GM23338 (cell line): ENCODE data around the gene ERC2.

ENCODE experiments used
- CREB1 ChIP-seq: fragments of 250-450 bp; sonication (Bioruptor Pico); IDR thresholded peaks from 2 replicates; pipeline ENCODE4 v1.5.0; 2020; ENCODE audit warnings: low read depth, mild to moderate bottlenecking, moderate library complexity
- EZH2 ChIP-seq: fragments of 200-600 bp; sonication (generic); IDR thresholded peaks from one replicate; pipeline ENCODE4 v1.8.0; 2017; ENCODE audit warnings: antibody characterized with exemption, mild to moderate bottlenecking, low read depth; ENCODE audit not compliant: unreplicated experiment
- POLR2AphosphoS5 ChIP-seq: IDR thresholded peaks from 2 replicates; pipeline ENCODE4 v1.6.1; 2016; ENCODE audit warnings: antibody characterized with exemption, low read depth
- TF ChIP-seq, protein P1 (sequence below), 2 experiments: fragments of 200-600 bp in 1 of 2; sonication (generic) in 1 of 2; conservative IDR thresholded peaks; 2 replicates each; pipeline versions ENCODE4 v1.5.1 to v1.6.1; 2016 to 2017; ENCODE audit warnings: antibody characterized with exemption in 2 of 2, low read depth in 2 of 2, mild to moderate bottlenecking in 2 of 2, moderate library complexity in 1 of 2
- TF ChIP-seq, protein P2 (sequence below): IDR thresholded peaks from one replicate; pipeline ENCODE4 v1.6.1; 2018; ENCODE audit warnings: antibody characterized with exemption; ENCODE audit not compliant: unreplicated experiment
- TF ChIP-seq, protein P3 (sequence below): IDR thresholded peaks from 2 replicates; pipeline ENCODE4 v1.6.1; 2016; ENCODE audit warnings: antibody characterized with exemption

DNA sequence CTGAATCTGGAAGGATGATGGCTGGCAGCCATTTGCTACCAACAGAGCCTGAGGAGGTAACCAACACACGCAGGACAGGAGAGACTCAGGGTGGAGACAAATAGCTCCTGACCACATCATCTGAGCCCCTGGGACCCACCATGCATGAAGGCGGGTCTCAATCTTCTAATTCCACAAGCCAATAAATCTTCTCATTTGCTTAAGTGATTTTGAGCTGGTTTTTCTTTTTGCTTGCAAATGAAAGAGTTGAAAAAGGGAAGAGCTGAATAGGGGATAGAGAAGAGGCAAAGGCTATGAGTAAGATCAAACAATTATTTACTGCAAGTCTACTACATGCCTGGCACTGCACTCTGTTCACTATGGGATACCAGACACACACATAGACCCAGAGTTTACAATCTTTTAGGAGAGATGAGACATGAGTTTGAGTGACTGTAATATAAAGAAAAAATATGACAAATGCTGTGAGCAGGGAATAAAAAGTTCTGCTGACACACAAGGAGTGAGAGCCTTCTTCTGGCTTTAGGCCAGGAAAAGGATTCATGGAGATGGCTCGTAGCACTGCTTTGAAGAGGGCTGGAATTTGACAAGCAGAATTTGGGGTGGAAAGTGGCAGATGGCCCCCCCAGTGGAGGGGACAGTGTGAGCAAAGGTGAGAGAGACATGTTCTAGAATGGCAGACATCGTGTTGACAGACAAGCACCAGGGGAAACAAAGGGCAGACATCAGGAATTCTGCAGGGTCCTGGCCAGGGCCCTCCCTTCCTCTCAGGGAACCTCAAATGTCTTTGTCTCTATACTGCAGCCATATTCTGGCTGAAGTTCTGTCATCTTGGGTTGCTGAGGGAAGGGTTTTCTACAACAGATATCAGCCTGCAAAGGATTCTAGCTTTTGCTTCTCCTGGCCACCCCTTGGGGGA, 911.4 kb downstream of the ERC2 start:
- TF ChIP-seq, protein P1, sequence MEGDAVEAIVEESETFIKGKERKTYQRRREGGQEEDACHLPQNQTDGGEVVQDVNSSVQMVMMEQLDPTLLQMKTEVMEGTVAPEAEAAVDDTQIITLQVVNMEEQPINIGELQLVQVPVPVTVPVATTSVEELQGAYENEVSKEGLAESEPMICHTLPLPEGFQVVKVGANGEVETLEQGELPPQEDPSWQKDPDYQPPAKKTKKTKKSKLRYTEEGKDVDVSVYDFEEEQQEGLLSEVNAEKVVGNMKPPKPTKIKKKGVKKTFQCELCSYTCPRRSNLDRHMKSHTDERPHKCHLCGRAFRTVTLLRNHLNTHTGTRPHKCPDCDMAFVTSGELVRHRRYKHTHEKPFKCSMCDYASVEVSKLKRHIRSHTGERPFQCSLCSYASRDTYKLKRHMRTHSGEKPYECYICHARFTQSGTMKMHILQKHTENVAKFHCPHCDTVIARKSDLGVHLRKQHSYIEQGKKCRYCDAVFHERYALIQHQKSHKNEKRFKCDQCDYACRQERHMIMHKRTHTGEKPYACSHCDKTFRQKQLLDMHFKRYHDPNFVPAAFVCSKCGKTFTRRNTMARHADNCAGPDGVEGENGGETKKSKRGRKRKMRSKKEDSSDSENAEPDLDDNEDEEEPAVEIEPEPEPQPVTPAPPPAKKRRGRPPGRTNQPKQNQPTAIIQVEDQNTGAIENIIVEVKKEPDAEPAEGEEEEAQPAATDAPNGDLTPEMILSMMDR (conservative IDR thresholded peaks at IDR 0.05; ENCODE audit: low read depth in 2 of 2) = no peak
- TF ChIP-seq EZH2 (no peak), CREB1 (CRISPR knock-in tag) (no peak), POLR2AphosphoS5 (no peak)
- TF ChIP-seq, protein P2, sequence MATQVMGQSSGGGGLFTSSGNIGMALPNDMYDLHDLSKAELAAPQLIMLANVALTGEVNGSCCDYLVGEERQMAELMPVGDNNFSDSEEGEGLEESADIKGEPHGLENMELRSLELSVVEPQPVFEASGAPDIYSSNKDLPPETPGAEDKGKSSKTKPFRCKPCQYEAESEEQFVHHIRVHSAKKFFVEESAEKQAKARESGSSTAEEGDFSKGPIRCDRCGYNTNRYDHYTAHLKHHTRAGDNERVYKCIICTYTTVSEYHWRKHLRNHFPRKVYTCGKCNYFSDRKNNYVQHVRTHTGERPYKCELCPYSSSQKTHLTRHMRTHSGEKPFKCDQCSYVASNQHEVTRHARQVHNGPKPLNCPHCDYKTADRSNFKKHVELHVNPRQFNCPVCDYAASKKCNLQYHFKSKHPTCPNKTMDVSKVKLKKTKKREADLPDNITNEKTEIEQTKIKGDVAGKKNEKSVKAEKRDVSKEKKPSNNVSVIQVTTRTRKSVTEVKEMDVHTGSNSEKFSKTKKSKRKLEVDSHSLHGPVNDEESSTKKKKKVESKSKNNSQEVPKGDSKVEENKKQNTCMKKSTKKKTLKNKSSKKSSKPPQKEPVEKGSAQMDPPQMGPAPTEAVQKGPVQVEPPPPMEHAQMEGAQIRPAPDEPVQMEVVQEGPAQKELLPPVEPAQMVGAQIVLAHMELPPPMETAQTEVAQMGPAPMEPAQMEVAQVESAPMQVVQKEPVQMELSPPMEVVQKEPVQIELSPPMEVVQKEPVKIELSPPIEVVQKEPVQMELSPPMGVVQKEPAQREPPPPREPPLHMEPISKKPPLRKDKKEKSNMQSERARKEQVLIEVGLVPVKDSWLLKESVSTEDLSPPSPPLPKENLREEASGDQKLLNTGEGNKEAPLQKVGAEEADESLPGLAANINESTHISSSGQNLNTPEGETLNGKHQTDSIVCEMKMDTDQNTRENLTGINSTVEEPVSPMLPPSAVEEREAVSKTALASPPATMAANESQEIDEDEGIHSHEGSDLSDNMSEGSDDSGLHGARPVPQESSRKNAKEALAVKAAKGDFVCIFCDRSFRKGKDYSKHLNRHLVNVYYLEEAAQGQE = no peak
- TF ChIP-seq, protein P3, sequence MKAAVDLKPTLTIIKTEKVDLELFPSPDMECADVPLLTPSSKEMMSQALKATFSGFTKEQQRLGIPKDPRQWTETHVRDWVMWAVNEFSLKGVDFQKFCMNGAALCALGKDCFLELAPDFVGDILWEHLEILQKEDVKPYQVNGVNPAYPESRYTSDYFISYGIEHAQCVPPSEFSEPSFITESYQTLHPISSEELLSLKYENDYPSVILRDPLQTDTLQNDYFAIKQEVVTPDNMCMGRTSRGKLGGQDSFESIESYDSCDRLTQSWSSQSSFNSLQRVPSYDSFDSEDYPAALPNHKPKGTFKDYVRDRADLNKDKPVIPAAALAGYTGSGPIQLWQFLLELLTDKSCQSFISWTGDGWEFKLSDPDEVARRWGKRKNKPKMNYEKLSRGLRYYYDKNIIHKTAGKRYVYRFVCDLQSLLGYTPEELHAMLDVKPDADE = no peak
